Measurements from ENCODE around the gene CCL19.
"Not testable (repeated sequence)": the region's sequence is repeated elsewhere in the genome, so short reads cannot be mapped to it uniquely, and the experiment has no call there.

Gene CCL19
- total RNA-seq, result 0 reads per million in 3 experiments

- DNase-seq, result no peak
Observed at GRCh38 chr9:34690983-34691935, at the start of gene CCL19. Gene CCL19, minus strand, starts transcription at chr9:34691276. Its CDS starts 137 bp downstream, at chr9:34691139.

GRCh38 chr9:34740176-34740575 is 49.1 kb upstream of the CCL19 start:
- DNase-seq, result not testable (repeated sequence)

GRCh38 chr9:34737677-34738260 is 46.7 kb upstream of the CCL19 start:
- no peak for DNase-seq

- no peak for DNase-seq
Observed at GRCh38 chr9:34734720-34735119, 43.6 kb upstream of the CCL19 start.

- no peak for DNase-seq
Observed at GRCh38 chr9:34732886-34733285, 41.8 kb upstream of the CCL19 start.

- DNase-seq, result no peak
Observed at GRCh38 chr9:34732478-34732877, 41.4 kb upstream of the CCL19 start.

GRCh38 chr9:34723141-34723540 is 32.1 kb upstream of the CCL19 start:
- no peak for DNase-seq

- not testable (repeated sequence) for DNase-seq
Observed at GRCh38 chr9:34719769-34720025, 28.6 kb upstream of the CCL19 start.

GRCh38 chr9:34719021-34719768 is 28.1 kb upstream of the CCL19 start:
- no peak for DNase-seq

- no peak for DNase-seq
Observed at GRCh38 chr9:34717996-34718614, 27.0 kb upstream of the CCL19 start.

GRCh38 chr9:34716711-34717110 is 25.6 kb upstream of the CCL19 start:
- no peak for DNase-seq

GRCh38 chr9:34715639-34716215 is 24.7 kb upstream of the CCL19 start:
- DNase-seq, result no peak

GRCh38 chr9:34714007-34714406 is 22.9 kb upstream of the CCL19 start:
- DNase-seq, result no peak

- DNase-seq, result no peak
Observed at GRCh38 chr9:34712140-34712539, 21.1 kb upstream of the CCL19 start.

- DNase-seq, result no peak
Observed at GRCh38 chr9:34710023-34710422, 18.9 kb upstream of the CCL19 start, which contains the start of gene CCL21. Gene CCL21, minus strand, starts transcription at chr9:34710136. Its CDS starts 70 bp downstream, at chr9:34710066.

GRCh38 chr9:34709196-34709978 is 18.3 kb upstream of the CCL19 start:
- no peak for DNase-seq

- no peak for DNase-seq
Observed at GRCh38 chr9:34707130-34707529, 16.1 kb upstream of the CCL19 start.

- peak; percentile 67 for DNase-seq
Observed at GRCh38 chr9:34701769-34702736, 11.0 kb upstream of the CCL19 start.

- peak; percentile 64 for DNase-seq
Observed at GRCh38 chr9:34701023-34701768, 10.1 kb upstream of the CCL19 start.

- DNase-seq, result no peak
Observed at GRCh38 chr9:34694811-34695210, 3.7 kb upstream of the CCL19 start.

Data from central memory CD4-positive, alpha-beta T cell (primary cell).